OCI-LY1 (cell line): ENCODE measurements around the gene ADGRG4.

Source experiments
- CTCF ChIP-seq: fragments of 200-600 bp; sonication (generic), shearing (Covaris generic); IDR thresholded peaks from 2 replicates; pipeline ENCODE4 v1.5.1; 2017; ENCODE audit warnings: mild to moderate bottlenecking, antibody characterized with exemption, low read length, moderate library complexity, mixed read lengths
- EZH2 ChIP-seq: fragments of 200-600 bp; sonication (generic), shearing (Covaris generic); IDR thresholded peaks from 2 replicates; pipeline ENCODE4 v1.8.0; 2017; ENCODE audit warnings: borderline replicate concordance, mixed run types, mild to moderate bottlenecking, antibody characterized with exemption, low read length, moderate library complexity, mixed read lengths

GRCh38 chrX:136452614-136453013, 151.9 kb downstream of the ADGRG4 start:
- TF ChIP-seq CTCF (no peak), EZH2 (no peak)
